HG03095 (cell line): ENCODE data around the gene AFF1.

Experiments
- ATAC-seq: cut with Tn5 transposase; IDR thresholded peaks from one replicate; pipeline ENCODE4 v1.9.1; 2021; ENCODE audit warnings: moderate library complexity; ENCODE audit not compliant: unreplicated experiment

AFF1 gene

DNA sequence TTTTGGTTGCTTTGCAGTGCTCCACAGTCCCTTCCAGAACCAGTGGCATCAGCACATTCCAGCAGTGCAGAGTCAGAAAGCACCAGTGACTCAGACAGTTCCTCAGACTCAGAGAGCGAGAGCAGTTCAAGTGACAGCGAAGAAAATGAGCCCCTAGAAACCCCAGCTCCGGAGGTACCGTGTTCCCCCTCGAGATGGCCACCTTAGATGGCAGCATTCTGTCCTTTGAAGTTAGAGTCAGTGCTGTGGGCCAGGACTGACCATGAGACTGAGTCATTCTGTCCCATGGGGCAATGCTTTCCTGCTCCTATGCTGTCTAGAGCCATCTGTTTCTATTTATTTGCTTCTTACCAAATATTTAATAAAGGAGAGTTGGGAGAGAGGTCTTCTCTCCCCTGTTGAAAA, 173.3 kb downstream of the AFF1 start:
- no peak for ATAC-seq

DNA sequence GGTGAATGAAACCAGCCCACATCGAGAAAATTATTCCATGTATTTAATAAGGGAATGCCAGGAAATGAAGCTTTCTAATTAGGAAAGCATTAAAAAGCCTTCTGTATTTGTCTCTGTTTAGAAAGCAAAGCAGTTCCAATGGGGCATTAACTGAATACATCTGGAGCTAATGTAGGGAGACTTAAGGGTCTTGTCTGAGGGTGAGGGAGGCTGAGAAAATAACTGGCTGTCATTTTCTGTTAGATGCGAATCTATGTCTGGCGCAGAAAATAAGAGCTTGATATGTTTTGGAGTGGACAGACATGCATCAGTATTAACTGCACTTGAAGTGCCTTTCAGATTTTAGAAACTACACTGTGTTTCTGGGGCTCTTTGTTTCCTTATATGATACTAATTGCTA, 174.3 kb downstream of the AFF1 start:
- ATAC-seq: no peak

DNA sequence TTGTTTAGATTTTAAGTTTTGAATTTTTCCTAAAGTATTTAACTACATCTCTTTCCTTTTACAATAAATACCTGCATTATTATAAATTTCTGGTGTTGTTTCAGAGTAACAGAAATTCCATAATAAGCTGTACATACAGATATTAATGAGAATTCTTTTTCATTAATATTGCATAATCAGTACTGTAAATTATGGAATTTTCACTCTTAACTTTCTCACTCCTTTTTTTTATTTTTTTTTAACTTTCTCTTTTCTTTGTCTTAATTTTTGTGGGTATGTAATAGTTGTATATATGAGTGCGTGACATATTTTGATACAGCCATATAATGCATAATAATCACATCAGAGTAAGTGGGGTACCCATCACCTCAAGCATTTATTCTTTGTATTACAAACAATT, 175.1 kb downstream of the AFF1 start:
- ATAC-seq: no peak

DNA sequence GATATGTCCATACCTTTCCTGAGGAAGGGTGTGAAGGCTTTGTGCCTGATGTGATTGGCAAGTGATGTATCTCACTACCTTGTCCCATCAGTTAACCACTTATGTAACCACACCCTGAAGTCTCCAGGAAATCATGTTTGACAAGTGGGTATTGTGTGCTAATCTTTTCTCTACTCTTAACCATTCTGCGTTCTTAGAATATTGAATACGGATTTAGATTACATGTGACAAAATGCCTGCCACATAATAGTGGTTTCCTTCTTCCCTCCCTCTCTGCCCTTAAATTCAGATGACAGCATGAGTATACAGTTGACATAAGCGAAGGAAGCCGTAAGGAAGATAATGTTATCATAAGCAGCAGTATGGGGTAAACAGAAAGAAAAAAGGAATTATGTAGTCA, 177.3 kb downstream of the AFF1 start:
- no peak for ATAC-seq

DNA sequence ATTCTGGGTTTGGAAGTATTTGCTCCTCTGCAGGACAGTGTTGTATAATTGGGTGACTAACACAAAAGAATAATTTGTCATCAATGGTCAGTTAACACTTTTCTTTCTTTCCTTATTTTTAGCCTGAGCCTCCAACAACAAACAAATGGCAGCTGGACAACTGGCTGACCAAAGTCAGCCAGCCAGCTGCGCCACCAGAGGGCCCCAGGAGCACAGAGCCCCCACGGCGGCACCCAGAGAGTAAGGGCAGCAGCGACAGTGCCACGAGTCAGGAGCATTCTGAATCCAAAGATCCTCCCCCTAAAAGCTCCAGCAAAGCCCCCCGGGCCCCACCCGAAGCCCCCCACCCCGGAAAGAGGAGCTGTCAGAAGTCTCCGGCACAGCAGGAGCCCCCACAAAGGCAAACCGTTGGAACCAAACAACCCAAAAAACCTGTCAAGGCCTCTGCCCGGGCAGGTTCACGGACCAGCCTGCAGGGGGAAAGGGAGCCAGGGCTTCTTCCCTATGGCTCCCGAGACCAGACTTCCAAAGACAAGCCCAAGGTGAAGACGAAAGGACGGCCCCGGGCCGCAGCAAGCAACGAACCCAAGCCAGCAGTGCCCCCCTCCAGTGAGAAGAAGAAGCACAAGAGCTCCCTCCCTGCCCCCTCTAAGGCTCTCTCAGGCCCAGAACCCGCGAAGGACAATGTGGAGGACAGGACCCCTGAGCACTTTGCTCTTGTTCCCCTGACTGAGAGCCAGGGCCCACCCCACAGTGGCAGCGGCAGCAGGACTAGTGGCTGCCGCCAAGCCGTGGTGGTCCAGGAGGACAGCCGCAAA, 179.6 kb downstream of the AFF1 start:
- ATAC-seq: no peak

DNA sequence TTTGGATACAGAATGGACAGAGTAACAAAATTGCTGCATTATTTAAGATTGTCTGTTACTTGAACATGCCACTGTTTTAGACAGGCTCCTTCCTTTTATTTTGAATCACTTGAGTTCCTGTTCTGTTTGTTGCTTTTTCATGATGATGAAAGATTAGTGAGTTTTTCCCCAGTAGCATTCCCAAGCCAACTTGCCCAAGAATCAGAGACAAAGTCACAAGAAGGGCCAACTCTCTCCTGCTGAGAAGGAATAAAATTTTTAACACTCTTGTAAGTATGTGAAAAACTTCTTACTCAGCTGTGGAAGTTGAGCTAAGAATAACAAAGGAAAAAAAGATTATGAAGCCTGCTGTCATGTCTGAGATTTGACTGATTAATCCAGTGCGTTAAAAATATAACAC, 181.4 kb downstream of the AFF1 start:
- no peak for ATAC-seq

DNA sequence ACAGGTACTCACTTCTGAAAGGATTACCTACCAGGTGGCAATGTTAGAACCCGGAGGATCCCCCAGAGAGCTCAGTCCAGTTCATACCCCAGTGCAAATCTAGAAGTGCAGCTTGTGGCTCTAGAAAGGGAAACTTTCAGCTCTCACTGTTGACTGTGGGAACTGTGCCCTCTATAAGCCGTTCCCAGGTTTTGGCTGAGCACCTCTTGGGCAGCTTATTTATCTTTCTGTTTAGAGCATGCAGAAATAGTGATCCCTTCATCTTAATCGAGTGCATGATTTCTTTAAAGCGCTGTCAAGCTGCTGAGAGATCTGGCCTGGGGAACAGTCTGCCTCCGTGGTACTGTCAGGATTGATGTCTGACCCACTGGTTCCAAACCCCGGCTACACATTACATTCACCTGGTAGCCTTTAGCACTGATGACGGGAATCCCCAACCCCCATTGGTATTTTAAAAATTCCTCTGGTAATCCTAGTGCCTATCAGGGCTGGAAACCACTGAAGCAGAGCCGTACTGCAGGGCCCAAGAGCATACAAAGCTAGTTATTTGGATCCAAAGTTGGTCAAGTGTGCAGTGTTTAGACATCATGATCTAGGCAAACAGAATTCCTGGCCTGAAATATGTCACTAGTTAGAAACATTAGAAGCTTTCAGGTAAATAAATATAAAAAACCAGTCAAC, 182.4 kb downstream of the AFF1 start:
- ATAC-seq: no peak

DNA sequence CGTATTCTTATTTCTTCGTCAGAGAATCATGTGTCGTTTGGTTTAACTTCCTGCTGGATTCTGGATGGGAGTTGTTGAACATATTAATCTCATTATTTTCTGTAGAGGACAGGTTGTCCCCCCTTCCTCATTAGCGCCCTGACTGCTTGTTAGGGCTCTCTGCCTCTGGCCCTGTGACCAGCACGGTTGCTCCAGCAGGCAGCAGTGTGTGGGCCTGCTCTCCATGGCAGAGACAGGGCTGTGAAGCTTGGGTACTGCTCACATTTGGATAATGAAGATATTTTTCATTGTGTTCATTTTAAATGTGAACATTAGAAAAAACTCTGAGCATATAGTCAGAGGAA, 182.9 kb downstream of the AFF1 start:
- no peak for ATAC-seq

DNA sequence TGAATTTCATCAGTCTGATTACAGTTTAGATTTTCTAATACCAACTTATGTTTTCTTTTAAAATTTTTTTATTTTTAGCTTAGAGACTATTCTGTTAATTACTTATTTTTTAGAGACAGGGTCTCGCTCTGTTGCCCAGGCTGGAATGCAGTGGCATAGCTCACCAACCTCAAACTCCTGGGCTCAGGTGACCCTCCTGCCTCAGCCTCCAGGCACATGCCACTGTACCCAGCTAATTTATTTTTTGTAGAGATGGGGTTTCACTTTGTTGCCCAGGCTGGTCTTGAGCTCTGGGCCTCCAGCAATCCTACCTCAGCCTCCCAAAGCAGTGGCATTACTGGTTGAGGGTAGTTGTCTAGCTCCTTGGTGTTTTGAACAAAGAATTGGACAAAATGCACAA, 183.6 kb downstream of the AFF1 start:
- ATAC-seq: no peak

DNA sequence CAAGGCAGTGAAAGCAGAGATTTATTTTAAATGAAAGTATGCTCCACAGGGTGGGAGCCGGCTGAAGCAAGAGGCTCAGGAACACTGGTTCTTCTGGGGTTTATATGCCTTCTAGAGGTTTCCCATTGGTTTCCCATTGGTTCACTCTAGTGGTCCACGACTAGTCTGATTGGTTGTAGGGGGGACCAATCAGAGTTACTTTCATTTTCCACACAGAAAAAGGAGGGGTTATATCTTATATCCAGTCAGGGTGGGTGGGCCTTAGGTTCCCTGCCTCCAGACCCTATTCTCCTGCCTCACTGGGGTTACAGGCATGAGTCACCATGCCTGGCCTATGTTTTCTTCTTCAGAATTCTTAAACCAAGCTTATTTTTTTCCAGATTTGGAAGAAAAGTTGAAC, 184.0 kb downstream of the AFF1 start:
- no peak for ATAC-seq

DNA sequence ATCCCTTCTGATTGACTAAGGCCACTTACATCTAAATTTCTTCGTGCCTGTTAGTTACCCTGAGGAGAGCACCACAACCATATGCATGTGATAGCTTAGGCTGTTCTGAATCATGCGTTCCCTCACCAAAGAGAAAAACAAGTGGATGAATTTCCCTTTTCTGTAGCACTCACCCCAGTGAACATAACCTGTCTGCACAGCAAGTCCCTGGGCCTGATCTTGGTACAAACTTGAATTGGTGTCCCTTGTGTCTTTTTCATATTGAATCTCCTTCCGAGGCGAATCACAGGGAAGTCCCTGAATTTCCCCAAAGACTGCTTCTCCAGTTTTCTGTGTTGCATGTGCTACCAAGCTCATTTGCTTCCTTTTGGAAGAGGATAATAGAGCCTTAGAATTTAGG, 185.2 kb downstream of the AFF1 start:
- no peak for ATAC-seq

DNA sequence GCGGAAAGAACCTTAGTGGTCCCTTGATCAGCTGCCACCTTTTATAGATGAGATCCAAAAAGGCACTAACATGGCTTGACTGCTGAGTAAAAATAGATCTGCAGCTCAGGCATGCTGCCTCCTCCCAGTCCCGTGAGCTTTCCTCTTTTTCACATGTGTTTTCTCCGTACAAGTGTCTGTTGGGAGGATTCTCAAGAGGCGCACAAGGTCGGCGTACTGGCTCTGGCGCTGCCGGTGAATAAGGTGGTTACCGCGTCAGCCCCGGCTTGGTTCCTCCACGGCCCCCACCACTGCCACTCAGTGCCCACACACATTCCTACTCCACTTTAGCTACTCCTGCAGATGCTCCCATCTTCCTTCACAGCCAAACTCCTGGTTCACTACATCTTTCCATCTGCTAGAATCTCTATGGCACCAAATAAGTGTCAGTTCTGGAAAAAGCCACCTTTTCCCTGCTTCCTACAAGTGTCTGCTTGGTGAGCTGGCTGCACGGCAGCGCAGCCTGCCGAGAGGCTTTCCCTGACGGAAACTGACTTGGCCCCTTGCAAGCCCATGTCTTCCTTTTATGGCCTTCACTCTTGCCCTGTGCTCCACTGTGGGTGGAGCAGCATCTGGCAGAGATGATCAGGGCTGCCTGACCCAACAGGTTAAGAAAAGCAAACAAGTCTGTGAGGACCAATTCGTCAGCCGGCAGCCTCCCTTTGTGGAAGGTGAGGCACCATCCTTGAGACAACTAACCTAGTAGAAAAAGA, 185.8 kb downstream of the AFF1 start:
- no peak for ATAC-seq

DNA sequence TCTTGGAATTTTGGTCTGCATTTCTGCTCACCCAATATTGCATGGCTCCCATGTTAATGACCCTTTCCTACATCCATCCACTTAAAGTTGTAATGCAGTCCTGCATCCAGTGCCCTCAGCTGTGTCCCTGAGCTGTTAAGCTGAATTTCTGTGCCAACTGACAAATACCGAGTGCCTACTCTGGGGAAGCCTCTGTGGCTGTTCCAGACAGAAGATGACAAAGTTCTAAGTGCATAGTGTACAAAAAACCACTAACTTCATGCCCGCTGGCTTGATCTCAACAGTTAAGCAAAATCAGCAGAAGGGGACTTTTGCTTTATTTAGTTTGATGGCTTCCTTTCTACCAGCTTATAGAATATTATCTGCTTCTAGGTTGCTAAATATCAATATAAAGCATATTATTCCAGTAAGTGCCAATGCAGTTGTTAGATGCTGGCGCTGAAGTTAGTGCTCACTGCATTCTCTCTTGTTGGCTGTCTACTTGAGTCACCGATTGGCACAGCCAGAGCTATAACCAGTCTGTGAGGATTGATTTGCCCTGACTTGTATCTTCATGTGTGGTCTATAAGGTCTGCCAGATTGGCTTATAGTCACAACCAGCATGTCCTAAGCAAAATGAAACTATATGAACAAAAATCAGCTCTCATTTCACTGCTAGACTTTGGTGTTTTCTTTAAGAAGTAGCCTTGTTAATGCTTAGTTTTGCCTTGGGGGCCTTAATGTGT, 186.7 kb downstream of the AFF1 start:
- ATAC-seq: no peak

DNA sequence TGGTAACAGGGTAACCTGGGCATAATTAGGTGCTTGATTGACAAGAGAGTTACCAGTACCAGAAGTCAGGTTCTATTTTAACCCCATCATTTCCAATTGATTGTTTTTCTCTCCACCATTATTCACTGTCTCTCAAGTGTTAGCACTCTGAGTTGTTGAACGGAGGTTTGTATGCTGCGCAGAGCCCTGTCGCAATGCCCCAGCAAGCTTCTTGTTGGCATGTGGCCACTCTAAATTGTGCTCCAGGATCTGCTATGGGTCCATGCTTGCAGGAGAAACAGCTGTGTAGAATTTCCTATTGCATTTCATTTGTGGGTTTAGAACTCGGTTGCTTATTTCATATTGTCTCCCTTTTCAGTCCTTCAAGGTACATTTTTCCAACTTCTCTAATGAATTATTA, 187.4 kb downstream of the AFF1 start:
- ATAC-seq: no peak

DNA sequence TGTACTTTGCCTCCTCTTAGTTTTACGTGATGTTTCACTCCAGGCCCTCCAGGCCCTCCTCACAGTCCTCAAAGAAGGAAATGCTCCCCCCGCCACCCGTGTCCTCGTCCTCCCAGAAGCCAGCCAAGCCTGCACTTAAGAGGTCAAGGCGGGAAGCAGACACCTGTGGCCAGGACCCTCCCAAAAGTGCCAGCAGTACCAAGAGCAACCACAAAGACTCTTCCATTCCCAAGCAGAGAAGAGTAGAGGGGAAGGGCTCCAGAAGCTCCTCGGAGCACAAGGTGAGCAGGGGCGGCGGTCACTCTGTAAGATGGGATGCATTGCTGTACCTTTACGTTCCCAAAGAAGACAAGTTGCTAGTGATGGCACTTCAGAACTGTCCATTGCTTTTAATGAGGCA, 191.2 kb downstream of the AFF1 start:
- ATAC-seq: no peak

DNA sequence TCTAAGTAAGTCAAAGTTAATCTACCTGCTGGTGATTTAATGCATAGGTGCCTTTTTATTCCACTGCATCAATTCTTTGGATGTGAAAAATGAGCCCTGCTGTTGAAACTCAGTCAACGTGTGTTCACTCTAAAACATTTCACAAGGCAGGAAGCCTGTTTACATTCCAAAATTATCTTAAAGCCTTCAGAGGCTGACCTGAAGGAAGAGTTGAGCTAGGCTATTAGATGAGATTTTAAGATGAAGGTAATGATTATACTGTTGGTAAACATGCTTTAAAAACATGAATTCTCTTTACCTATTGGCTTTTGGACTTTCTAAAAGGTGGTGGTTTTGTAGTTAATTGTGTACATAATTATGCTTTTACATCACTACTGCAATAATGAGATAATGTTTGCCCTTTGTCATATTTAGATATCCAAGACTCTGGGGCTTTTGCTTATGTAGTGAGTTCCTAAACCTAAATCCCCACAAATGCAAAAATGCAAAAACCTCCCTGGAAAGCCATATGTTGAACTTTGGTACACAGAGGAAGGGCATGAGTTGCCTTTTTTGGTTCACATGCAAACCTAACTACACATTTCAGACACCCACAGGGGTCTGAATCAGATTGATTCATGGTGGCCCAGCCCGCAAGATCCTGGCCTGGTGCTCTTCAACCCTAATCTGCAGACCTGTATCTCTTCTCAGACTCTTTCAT, 193.3 kb downstream of the AFF1 start:
- no peak for ATAC-seq

DNA sequence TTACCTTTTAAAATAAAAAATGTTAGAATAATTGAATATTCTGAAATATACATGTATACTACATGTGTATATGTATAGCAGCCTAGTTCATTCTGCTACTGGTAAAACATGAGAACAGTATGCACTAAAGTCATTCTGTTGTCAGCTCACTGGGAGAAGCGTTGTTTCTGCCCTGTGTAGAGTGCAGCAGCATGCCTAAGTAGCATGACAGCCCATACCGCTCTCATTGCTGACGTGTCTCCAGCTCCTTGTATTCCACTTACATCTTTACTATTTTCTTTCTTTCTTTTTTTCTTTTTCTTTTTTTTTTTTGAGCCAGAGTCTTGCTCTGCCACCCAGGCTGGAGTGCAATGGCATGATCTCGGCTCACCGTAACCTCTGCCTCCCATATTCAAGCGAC, 194.9 kb downstream of the AFF1 start:
- no peak for ATAC-seq

DNA sequence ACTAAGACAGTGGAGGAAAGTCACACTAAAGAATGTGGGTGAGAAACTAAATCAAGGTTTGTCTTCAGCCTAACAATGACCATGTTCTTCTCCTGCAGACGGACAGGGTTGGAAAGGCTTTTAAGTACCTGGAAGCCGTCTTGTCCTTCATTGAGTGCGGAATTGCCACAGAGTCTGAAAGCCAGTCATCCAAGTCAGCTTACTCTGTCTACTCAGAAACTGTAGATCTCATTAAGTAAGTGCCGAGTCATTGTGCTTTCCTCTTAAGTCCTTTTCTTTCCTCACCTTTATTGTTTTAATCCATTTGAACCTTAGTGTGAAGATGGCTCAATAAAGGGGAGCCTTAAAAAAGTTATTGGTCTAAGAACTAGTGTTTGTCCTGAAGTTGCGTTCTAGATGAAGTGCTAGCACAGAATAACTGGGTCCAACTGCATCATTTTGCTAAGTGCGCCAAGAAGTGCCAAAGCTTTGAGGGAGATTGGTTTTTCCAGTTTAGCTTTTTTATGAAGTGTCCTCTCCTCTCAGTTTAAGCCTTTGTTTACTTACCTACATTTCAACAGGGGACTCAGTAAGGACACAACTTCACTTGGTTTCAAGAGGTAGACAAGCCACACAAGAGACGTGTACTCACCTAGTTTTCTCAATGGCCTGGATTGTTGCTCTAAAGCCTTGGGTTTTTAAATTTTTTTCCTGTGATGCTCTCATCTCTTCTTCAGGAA, 196.3 kb downstream of the AFF1 start:
- ATAC-seq: no peak

DNA sequence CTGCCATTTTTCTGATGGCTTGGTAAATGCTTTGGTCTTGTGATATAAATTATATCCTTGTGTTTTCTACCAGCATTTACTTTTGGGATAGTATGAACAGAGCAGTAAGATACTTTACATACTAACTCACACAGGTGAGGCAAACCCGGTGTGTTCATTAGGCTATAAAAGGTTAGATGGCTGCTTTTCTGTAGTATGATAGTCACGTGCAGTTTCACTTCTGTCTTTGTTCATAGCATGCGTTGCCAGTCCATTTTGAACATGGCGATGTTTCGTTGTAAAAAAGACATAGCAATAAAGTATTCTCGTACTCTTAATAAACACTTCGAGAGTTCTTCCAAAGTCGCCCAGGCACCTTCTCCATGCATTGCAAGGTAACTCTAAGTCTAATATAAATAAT, 197.2 kb downstream of the AFF1 start:
- ATAC-seq: no peak

DNA sequence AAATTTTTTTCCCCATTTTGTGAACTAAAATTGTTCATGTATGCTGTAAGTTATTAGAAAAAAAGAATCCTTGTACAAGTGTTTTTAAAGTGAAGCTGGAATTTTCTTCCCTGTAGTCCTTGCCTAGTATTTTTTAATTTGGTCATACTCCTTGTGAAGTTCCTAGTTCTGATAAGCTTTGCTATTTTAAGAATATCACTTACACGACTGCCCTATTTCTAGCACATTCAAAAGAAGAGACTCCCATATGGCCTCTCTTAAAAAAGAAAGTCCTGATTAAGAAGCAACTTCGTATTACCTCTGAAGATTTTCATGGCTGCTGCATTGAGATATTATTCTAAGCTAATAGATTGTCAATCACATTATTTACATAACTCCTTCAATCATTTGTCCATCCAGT, 198.4 kb downstream of the AFF1 start:
- ATAC-seq: no peak
